PC-3 (cell line): ENCODE results near the gene ZNF407. TPM values are rescaled to one million over a fixed set of nuclear protein-coding genes. Genes with fewer than 3 reads are reported as not detected.

Source experiments
- ATAC-seq: fragments of 200-7000 bp; cut with Tn5 transposase; 2 replicates; pipeline ENCODE4 v1.9.1; 2020; ENCODE audit warnings: mild to moderate bottlenecking, moderate library complexity
- BruUV-seq: library from RNA; stranded (reverse); fragments of 400-500 nt; replicated peaks from 2 replicates; lab custom pipeline; 2021; lab: Mats Ljungman, UMichigan
- CTCF ChIA-PET: fragments of 300-600 bp; sonication (Branson Sonifier 250); formaldehyde crosslinking; loops from one replicate; lab custom pipeline; 2022; ENCODE audit warnings: antibody characterized with exemption; lab: Charles Lee
- POLR2A ChIA-PET: fragments of 300-600 bp; sonication (Branson Sonifier 250); formaldehyde crosslinking; loops from one replicate; lab custom pipeline; 2022; ENCODE audit warnings: antibody characterized with exemption; ENCODE audit not compliant: unreplicated experiment; lab: Charles Lee
- DNase-seq: peaks from one replicate; pipeline ENCODE4 v3.0.0-alpha.2; 2015
- H2AFZ ChIP-seq: fragments of 300-600 bp; sonication (generic); 2 replicates; pipeline ENCODE4 v1.6.0; 2016; ENCODE audit warnings: antibody characterized with exemption, low read length
- H3F3A ChIP-seq: fragments of 300-600 bp; sonication (generic); one replicate; pipeline ENCODE4 v1.6.0; 2017; ENCODE audit warnings: antibody characterized with exemption, low read length, control low read depth, mild to moderate bottlenecking; ENCODE audit not compliant: unreplicated experiment
- H3K27ac ChIP-seq: fragments of 300-600 bp; sonication (generic); 2 replicates; pipeline ENCODE4 v1.5.1; 2016; ENCODE audit warnings: mild to moderate bottlenecking, low read length
- H3K27me3 ChIP-seq: fragments of 300-600 bp; sonication (generic); 2 replicates; pipeline ENCODE4 v1.6.1; 2016; ENCODE audit warnings: low read length, mixed read lengths
- H3K36me3 ChIP-seq: fragments of 300-600 bp; sonication (generic); 2 replicates; pipeline ENCODE4 v1.6.1; 2016; ENCODE audit warnings: low read depth, mixed run types, low read length, mixed read lengths
- H3K4me1 ChIP-seq: fragments of 300-600 bp; sonication (generic); 2 replicates; pipeline ENCODE4 v1.5.1; 2016; ENCODE audit warnings: low read length; ENCODE audit not compliant: insufficient read depth
- H3K4me2 ChIP-seq: fragments of 300-600 bp; sonication (generic); 2 replicates; pipeline ENCODE4 v1.6.0; 2016; ENCODE audit warnings: low read length
- H3K4me3 ChIP-seq: fragments of 300-600 bp; sonication (generic); 2 replicates; pipeline ENCODE4 v1.5.1; 2016; ENCODE audit warnings: mild to moderate bottlenecking, low read length, mixed read lengths
- H3K79me2 ChIP-seq: fragments of 300-600 bp; sonication (generic); 2 replicates; pipeline ENCODE4 v1.6.1; 2017; ENCODE audit warnings: low read length, mixed read lengths
- H3K9ac ChIP-seq: fragments of 300-600 bp; sonication (generic); 2 replicates; pipeline ENCODE4 v1.6.0; 2016; ENCODE audit warnings: mild to moderate bottlenecking, low read length
- H3K9me2 ChIP-seq: fragments of 300-600 bp; sonication (generic); replicated peaks from 2 replicates; pipeline ENCODE4 v1.6.1; 2016; ENCODE audit warnings: mixed run types, low read length, mixed read lengths
- H3K9me3 ChIP-seq: fragments of 300-600 bp; sonication (generic); 2 replicates; pipeline ENCODE4 v1.6.1; 2016; ENCODE audit warnings: low read length, mixed read lengths
- H4K20me1 ChIP-seq: fragments of 300-600 bp; sonication (generic); 2 replicates; pipeline ENCODE4 v1.6.1; 2016; ENCODE audit warnings: low read length, mixed read lengths
- EZH2 ChIP-seq: fragments of 300-600 bp; sonication (generic); IDR thresholded peaks from one replicate; pipeline ENCODE4 v1.6.1; 2017; ENCODE audit warnings: antibody characterized with exemption, mild to moderate bottlenecking, low read length; ENCODE audit not compliant: unreplicated experiment
- EZH2phosphoT487 ChIP-seq: fragments of 300-600 bp; sonication (generic); IDR thresholded peaks from 2 replicates; pipeline ENCODE4 v1.6.1; 2018; ENCODE audit warnings: mild to moderate bottlenecking, antibody characterized with exemption, low read length, borderline replicate concordance
- intact Hi-C: fragments of 100-400 bp; cut with micrococcal nuclease; formaldehyde crosslinking; loops from 2 replicates; pipeline ENCODE4 v1.9.0; 2023
- total RNA-seq: library from RNA; depleted of rRNA; stranded (reverse); fragments of >200 nt; gene quantifications from 2 replicates; pipeline ENCODE4 v1.2.3, GENCODE V29; 2014
- TF ChIP-seq, protein P1 (sequence below): fragments of 300-600 bp; sonication (generic); conservative IDR thresholded peaks from 2 replicates; pipeline ENCODE4 v1.5.1; 2017; ENCODE audit warnings: antibody characterized with exemption, low read depth, mild to moderate bottlenecking, low read length

Gene ZNF407
- total RNA-seq, 1 experiment from 2014 or later = 9.3 TPM

DNA sequence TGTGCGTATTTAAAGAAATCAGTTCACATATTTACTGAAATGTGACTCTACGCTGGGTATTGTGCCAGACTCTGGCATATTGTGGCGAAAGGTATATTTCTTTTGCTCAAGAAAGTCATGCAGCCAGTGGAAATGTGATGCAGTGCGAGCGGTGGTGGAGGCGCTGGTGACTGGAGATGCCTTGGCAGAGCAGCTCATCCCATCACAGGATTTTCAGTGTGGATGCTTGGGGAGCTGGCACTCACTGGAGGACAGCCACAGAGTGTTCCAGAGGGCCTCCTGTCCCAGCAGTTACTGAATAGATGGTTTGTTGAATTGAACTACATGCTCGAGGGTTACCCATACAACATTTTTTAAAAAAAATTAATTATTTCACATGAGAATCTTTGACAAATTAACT is 117.6 kb downstream of the ZNF407 start:
- no peak for ATAC-seq
- no peak overlapping the region for H3K27ac ChIP-seq
- no peak overlapping the region for H3K4me3 ChIP-seq
- BruUV-seq = no TSS peak
- DNase-seq = no peak
- no peaks in the 10 kb centered on the region for H3K27me3 ChIP-seq
- intact Hi-C loops = no loop called here
- H3K79me2 ChIP-seq = no peaks in the 10 kb centered on the region
- H3F3A ChIP-seq = no peaks in the 10 kb centered on the region
- no peak overlapping the region for H3K9ac ChIP-seq
- POLR2A ChIA-PET = no interaction called here
- CTCF ChIA-PET = no interaction called here
- no peaks in the 10 kb centered on the region for H4K20me1 ChIP-seq
- H2AFZ ChIP-seq = no peak overlapping the region
- H3K4me1 ChIP-seq = no peaks in the 10 kb centered on the region
- H3K9me2 ChIP-seq = no peaks in the 10 kb centered on the region
- H3K36me3 ChIP-seq = no peaks in the 10 kb centered on the region
- H3K9me3 ChIP-seq = no peaks in the 10 kb centered on the region
- no peak overlapping the region for H3K4me2 ChIP-seq
- no peak for TF ChIP-seq EZH2
- TF ChIP-seq EZH2phosphoT487 = no peak
- TF ChIP-seq, protein P1, sequence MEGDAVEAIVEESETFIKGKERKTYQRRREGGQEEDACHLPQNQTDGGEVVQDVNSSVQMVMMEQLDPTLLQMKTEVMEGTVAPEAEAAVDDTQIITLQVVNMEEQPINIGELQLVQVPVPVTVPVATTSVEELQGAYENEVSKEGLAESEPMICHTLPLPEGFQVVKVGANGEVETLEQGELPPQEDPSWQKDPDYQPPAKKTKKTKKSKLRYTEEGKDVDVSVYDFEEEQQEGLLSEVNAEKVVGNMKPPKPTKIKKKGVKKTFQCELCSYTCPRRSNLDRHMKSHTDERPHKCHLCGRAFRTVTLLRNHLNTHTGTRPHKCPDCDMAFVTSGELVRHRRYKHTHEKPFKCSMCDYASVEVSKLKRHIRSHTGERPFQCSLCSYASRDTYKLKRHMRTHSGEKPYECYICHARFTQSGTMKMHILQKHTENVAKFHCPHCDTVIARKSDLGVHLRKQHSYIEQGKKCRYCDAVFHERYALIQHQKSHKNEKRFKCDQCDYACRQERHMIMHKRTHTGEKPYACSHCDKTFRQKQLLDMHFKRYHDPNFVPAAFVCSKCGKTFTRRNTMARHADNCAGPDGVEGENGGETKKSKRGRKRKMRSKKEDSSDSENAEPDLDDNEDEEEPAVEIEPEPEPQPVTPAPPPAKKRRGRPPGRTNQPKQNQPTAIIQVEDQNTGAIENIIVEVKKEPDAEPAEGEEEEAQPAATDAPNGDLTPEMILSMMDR = no peak

DNA sequence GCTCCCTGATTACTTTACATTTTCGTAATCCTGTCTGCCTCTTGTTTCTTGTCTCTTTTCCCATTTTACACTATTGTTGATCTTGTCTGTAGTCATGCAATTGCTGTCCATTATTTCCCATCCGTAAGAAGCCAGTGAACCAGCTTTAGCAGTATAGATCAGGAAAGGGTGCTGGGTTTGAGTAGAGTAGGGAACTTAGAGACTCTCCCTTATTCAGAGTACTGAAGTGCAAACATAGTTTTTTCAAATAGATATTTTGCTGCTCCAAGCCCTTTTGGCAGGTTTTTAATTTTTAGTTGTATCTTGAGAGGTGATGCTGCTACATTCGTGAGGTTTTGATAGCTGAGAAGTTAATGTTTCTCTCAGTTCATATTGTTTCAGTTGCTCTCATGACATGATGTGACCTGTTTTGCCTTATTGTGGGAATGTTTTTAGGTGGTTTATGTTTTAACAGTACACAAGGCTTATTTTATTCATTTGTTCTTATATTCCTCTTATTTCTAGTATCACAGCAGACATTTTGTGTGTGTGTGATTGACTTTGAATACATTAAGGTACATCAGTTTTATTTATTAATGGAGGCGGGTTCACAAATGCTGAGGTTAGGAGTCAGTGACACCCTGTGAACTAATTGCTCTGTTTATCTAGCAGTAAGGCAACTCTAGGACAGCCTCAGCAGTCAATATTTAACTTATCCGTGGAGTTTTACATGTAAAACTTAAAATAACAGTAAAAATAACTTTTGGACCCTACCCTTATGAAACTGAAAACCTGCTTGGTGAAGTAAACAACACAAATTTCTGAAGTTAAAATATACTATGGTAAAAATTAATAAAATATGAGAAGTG is 118.4 kb downstream of the ZNF407 start:
- CTCF ChIA-PET = no interaction called here
- Histone ChIP-seq H3K27ac (no peak overlapping the region), H3K36me3 (no peaks in the 10 kb centered on the region), H4K20me1 (no peaks in the 10 kb centered on the region), H3K27me3 (no peaks in the 10 kb centered on the region), H3K9me3 (no peaks in the 10 kb centered on the region), H3K79me2 (no peaks in the 10 kb centered on the region), H3K4me2 (no peak overlapping the region), H3K9ac (no peak overlapping the region), H3F3A (no peaks in the 10 kb centered on the region), H3K9me2 (no peaks in the 10 kb centered on the region), H3K4me3 (no peak overlapping the region), H2AFZ (no peak overlapping the region), H3K4me1 (no peaks in the 10 kb centered on the region)
- intact Hi-C loops = no loop called here
- BruUV-seq = no TSS peak
- TF ChIP-seq, protein P1 = no peak
- TF ChIP-seq EZH2phosphoT487 (no peak), EZH2 (no peak)
- DNase-seq (no peak), ATAC-seq (no peak)
- POLR2A ChIA-PET = no interaction called here

DNA sequence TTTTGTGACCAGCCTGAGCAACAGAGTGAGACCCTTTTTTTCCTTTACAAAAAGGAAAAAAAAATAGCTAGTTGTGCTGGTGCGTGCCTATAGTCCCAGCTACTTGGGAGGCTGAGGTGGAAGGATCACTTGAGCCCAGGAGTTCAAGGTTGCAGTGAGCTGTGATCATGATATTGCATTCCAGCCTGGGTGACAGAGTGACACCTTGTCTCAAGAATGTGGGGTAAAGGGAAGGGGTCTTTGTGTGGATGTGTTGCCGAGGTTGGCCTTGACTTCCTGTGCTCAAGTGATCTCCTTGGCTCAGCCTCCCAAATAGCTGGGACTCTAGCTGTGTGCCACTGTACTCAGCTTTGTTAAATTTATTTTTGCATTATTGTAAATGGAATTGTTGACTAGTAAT is 120.6 kb downstream of the ZNF407 start:
- Histone ChIP-seq H3K4me3 (no peak overlapping the region), H3K9me3 (no peaks in the 10 kb centered on the region), H3K27ac (no peak overlapping the region), H3F3A (no peaks in the 10 kb centered on the region), H3K27me3 (no peaks in the 10 kb centered on the region), H3K9me2 (no peaks in the 10 kb centered on the region), H3K36me3 (no peaks in the 10 kb centered on the region), H3K4me2 (no peak overlapping the region), H2AFZ (no peak overlapping the region), H4K20me1 (no peaks in the 10 kb centered on the region), H3K4me1 (no peaks in the 10 kb centered on the region), H3K9ac (no peak overlapping the region), H3K79me2 (no peaks in the 10 kb centered on the region)
- no peak for DNase-seq
- intact Hi-C loops = no loop called here
- CTCF ChIA-PET = no interaction called here
- POLR2A ChIA-PET = no interaction called here
- TF ChIP-seq, protein P1 = no peak
- TF ChIP-seq EZH2phosphoT487 = no peak
- TF ChIP-seq EZH2 = no peak
- no TSS peak for BruUV-seq
- ATAC-seq = no peak
